HEK293 (cell line): Measurements from ENCODE around the gene AFF2.

ENCODE experiments used
- BCL11B ChIP-seq: fragments of 450-650 bp; formaldehyde crosslinking; IDR thresholded peaks from 2 replicates; pipeline ENCODE4 v1.5.1; 2016; ENCODE audit warnings: low read depth, missing biosample characterization, missing genetic modification characterization
- SETDB1 ChIP-seq: IDR thresholded peaks from one replicate; pipeline ENCODE4 v1.6.1; 2017; ENCODE audit warnings: mild to moderate bottlenecking, low read length, moderate library complexity, mixed read lengths; ENCODE audit not compliant: insufficient read length
- TSHZ1 ChIP-seq: fragments of 450-650 bp; formaldehyde crosslinking; IDR thresholded peaks from 2 replicates; pipeline ENCODE4 v1.5.1; 2016; ENCODE audit warnings: missing biosample characterization, missing genetic modification characterization, borderline replicate concordance
- YY1 ChIP-seq: fragments of 450-650 bp; formaldehyde crosslinking; IDR thresholded peaks from 2 replicates; pipeline ENCODE4 v1.5.1; 2018; ENCODE audit warnings: missing biosample characterization, missing genetic modification characterization
- ZNF341 ChIP-seq: fragments of 450-650 bp; formaldehyde crosslinking; IDR thresholded peaks from 2 replicates; pipeline ENCODE4; 2016; ENCODE audit warnings: low read depth, missing biosample characterization, missing genetic modification characterization
- ZNF514 ChIP-seq: fragments of 450-650 bp; formaldehyde crosslinking; IDR thresholded peaks from 2 replicates; pipeline ENCODE4 v1.5.1; 2016; ENCODE audit warnings: missing biosample characterization, missing genetic modification characterization
- ZSCAN5A ChIP-seq: fragments of 450-650 bp; formaldehyde crosslinking; IDR thresholded peaks from 2 replicates; pipeline ENCODE4 v1.5.1; 2016; ENCODE audit warnings: missing biosample characterization, missing genetic modification characterization
- TF ChIP-seq, protein P1 (sequence below): fragments of 450-650 bp; formaldehyde crosslinking; IDR thresholded peaks from 2 replicates; pipeline ENCODE4 v1.5.1; 2016; ENCODE audit warnings: missing biosample characterization, missing genetic modification characterization
- TF ChIP-seq, protein P2 (sequence below): fragments of 450-650 bp; formaldehyde crosslinking; IDR thresholded peaks from 2 replicates; pipeline ENCODE4 v1.5.1; 2016; ENCODE audit warnings: missing biosample characterization, missing genetic modification characterization, low read depth

DNA sequence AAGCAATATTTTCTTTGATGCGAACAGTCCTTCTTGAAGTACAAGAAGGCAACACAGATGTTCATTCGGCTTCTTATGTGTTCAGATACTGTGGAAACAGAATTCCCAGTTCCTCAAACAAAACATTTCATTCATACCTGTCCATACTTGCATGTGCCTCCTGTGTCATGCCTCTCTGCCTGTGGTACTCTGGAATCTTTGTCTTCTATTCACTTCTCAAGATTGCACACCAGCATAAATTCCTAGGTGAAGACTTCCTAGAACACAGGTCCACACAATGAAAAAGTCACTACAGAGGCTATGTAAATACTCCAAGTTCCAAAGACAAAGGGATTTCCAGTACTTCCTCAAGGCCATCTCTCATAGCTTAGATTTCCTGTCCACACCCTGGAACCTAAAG, 367.2 kb downstream of the AFF2 start:
- TF ChIP-seq, protein P1, sequence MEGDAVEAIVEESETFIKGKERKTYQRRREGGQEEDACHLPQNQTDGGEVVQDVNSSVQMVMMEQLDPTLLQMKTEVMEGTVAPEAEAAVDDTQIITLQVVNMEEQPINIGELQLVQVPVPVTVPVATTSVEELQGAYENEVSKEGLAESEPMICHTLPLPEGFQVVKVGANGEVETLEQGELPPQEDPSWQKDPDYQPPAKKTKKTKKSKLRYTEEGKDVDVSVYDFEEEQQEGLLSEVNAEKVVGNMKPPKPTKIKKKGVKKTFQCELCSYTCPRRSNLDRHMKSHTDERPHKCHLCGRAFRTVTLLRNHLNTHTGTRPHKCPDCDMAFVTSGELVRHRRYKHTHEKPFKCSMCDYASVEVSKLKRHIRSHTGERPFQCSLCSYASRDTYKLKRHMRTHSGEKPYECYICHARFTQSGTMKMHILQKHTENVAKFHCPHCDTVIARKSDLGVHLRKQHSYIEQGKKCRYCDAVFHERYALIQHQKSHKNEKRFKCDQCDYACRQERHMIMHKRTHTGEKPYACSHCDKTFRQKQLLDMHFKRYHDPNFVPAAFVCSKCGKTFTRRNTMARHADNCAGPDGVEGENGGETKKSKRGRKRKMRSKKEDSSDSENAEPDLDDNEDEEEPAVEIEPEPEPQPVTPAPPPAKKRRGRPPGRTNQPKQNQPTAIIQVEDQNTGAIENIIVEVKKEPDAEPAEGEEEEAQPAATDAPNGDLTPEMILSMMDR (tag by site-specific recombination): no peak
- TF ChIP-seq TSHZ1 (tag by site-specific recombination) (no peak), SETDB1 (no peak), ZNF341 (tag by site-specific recombination) (no peak), YY1 (tag by site-specific recombination) (no peak), ZNF514 (tag by site-specific recombination) (no peak), ZSCAN5A (no peak), BCL11B (tag by site-specific recombination) (no peak)
- TF ChIP-seq, protein P2, sequence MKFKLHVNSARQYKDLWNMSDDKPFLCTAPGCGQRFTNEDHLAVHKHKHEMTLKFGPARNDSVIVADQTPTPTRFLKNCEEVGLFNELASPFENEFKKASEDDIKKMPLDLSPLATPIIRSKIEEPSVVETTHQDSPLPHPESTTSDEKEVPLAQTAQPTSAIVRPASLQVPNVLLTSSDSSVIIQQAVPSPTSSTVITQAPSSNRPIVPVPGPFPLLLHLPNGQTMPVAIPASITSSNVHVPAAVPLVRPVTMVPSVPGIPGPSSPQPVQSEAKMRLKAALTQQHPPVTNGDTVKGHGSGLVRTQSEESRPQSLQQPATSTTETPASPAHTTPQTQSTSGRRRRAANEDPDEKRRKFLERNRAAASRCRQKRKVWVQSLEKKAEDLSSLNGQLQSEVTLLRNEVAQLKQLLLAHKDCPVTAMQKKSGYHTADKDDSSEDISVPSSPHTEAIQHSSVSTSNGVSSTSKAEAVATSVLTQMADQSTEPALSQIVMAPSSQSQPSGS: no peak
